Adrenal gland (tissue), 19 donors: Measurements from ENCODE around the gene TMEM185A. TPM values are rescaled to one million over a fixed set of nuclear protein-coding genes. Genes with fewer than 3 reads are reported as not detected.
"Not testable (repeated sequence)": the region's sequence is repeated elsewhere in the genome, so short reads cannot be mapped to it uniquely, and the experiment has no call there.

ENCODE experiments used
- DNase-seq, 7 donors: peaks; one replicate each; pipeline ENCODE4 v3.0.0-alpha.2; 2019 to 2020
- H3K27ac ChIP-seq, 5 donors: fragments of 200-600 bp; sonication (generic) in 4 of 5; 1 replicate in 3 of 5; 2 replicates in 2 of 5; pipeline versions ENCODE4 v1.5.1 to v1.8.0; 2016 to 2020; ENCODE audit warnings: mild to moderate bottlenecking in 1 of 5
- H3K27me3 ChIP-seq: fragments of 200-600 bp; 2 replicates; pipeline ENCODE4 v1.8.0; 2021
- H3K36me3 ChIP-seq, 2 donors: fragments of 200-600 bp; replicated peaks in 1 of 2; 1 replicate in 1 of 2; 2 replicates in 1 of 2; pipeline versions ENCODE4 v1.5.1 to v1.8.0; 2018 to 2022
- H3K4me1 ChIP-seq, 2 donors: fragments of 200-600 bp; replicated peaks in 1 of 2; 1 replicate in 1 of 2; 2 replicates in 1 of 2; pipeline versions ENCODE4 v1.5.1 to v1.8.0; 2018 to 2021
- H3K4me3 ChIP-seq, 4 donors: fragments of 200-600 bp; sonication (generic) in 3 of 4; one replicate each; pipeline ENCODE4 v1.5.1; 2016 to 2018
- H3K9me3 ChIP-seq, 3 donors: fragments of 200-600 bp; sonication (generic) in 1 of 3; replicated peaks in 1 of 3; 1 replicate in 2 of 3; 2 replicates in 1 of 3; pipeline versions ENCODE4 v1.5.1 to v1.8.0; 2016 to 2021
- CTCF ChIP-seq, 6 experiments: fragments of 450-650 bp in 4 of 6; fragments of 200-600 bp in 2 of 6; sonication (generic) in 1 of 6; IDR thresholded peaks; 1 replicate in 5 of 6; 2 replicates in 1 of 6; pipeline versions ENCODE4 v1.5.1 to v1.8.0; 2016 to 2021; ENCODE audit warnings: antibody characterized with exemption in 6 of 6, mild to moderate bottlenecking in 2 of 6, moderate library complexity in 1 of 6
- POLR2A ChIP-seq, 2 donors: fragments of 450-650 bp; IDR thresholded peaks; one replicate each; pipeline ENCODE4 v1.6.1; 2017; ENCODE audit warnings: antibody characterized with exemption in 2 of 2, mild to moderate bottlenecking in 2 of 2, moderate library complexity in 1 of 2
- WGBS, 4 donors: extraction: QIAGEN DNeasy Blood & Tissue Kit in 2 of 4; methylation state at CpG; one replicate each; pipeline versions ENCODE4 v1.1.5 to v1.1.7; 2013 to 2017; 5-methylcytosine and 5-hydroxymethylcytosine counted together
- intact Hi-C, 2 donors: fragments of 100-400 bp; cut with DNase I; formaldehyde crosslinking; loops; one replicate each; pipeline versions ENCODE4 v1.14.1 to v1.15.0; 2022 to 2023
- long read RNA-seq, 10 donors: library from polyadenylated mRNA in 3 of 10; unstranded in 2 of 10; stranded (forward) in 1 of 10; transcript quantifications; one replicate each; pipeline ENCODE4 v2.0.0 and lab custom pipeline, GENCODE V29; 2021 to 2026
- polyA plus RNA-seq, 3 donors: library from polyadenylated mRNA; stranded (reverse); fragments of 200-250 nt in 2 of 3; fragments of 350-450 nt in 1 of 3; fragmentation: Illumina TruSeq in 1 of 3; extraction: RNeasy Lipid Tissue Mini Kit (QIAGEN cat#74804) in 1 of 3; gene quantifications; one replicate each; pipeline ENCODE4 v1.2.3, GENCODE V29; 2013 to 2014
- total RNA-seq, 9 donors: library from RNA; depleted of rRNA in 4 of 9; stranded (reverse); fragments of >200 nt in 4 of 9; fragments of 120-200 nt in 1 of 9; fragmentation: NEBNext Ultra II Directional in 1 of 9; extraction: Animal tissue kit (Norgen Biotek cat#: 25700) in 1 of 9; gene quantifications; one replicate each; pipeline versions ENCODE4 v1.1.0 to v1.2.4, GENCODE V29; 2013 to 2023
- donor health status: healthy with polysubstance abuse.
- donor health status: Bipolar disorder and iron deficiency.
- donor health status: DM: yes; HTN: yes; CAD: no.
- donor health status: DM: no; HTN: no; CAD: no.
- donor health status: DM: no; HTN: no; CAD: no.
- donor health status: DM: yes; HTN: yes; CAD: no.

The TMEM185A gene
- 10 to 100 TPM; 15.3 to 38.0 (median 26.0) TPM for total RNA-seq
- polyA plus RNA-seq: 10 to 100 TPM; 14.8 to 20.2 (median 16.8) TPM
- long read RNA-seq, donor 1, transcript TMEM185A-207 (7 exons, 2,840 nt): major isoform, 7 of 9 reads
- long read RNA-seq, donor 1, partial matches to known transcripts: 0 of 9 reads
- long read RNA-seq, donor 1, other reads (novel, unspliced or antisense): 0 of 9 reads
- long read RNA-seq, donor 2, transcript TMEM185A-207 (7 exons, 2,840 nt): major isoform, 5 of 8 reads
- long read RNA-seq, donor 2, partial matches to known transcripts: 0 of 8 reads
- long read RNA-seq, donor 2, other reads (novel, unspliced or antisense): 0 of 8 reads
- long read RNA-seq, donor 3, transcript TMEM185A-207 (7 exons, 2,840 nt): major isoform, 5 of 6 reads
- long read RNA-seq, donor 3, partial matches to known transcripts: 0 of 6 reads
- long read RNA-seq, donor 3, other reads (novel, unspliced or antisense): 0 of 6 reads
- long read RNA-seq, donor 4, partial matches to known transcripts: 0 of 8 reads
- long read RNA-seq, donor 4, other reads (novel, unspliced or antisense): 3 of 8 reads
- long read RNA-seq, donor 5, transcript TMEM185A-207 (7 exons, 2,840 nt): major isoform, 34 of 59 reads
- long read RNA-seq, donor 5, transcript TMEM185A-204 (4 exons, 903 nt): minor isoform, 6 of 59 reads
- long read RNA-seq, donor 5, partial matches to known transcripts: 4 of 59 reads
- long read RNA-seq, donor 5, other reads (novel, unspliced or antisense): 12 of 59 reads
- long read RNA-seq, donor 6, partial matches to known transcripts: 0 of 3 reads
- long read RNA-seq, donor 6, other reads (novel, unspliced or antisense): 1 of 3 reads
- long read RNA-seq, donor 7, partial matches to known transcripts: 0 of 2 reads
- long read RNA-seq, donor 7, other reads (novel, unspliced or antisense): 0 of 2 reads
- long read RNA-seq, donor 8, transcript TMEM185A-204 (4 exons, 903 nt): minor isoform, 5 of 18 reads
- long read RNA-seq, donor 8, transcript TMEM185A-207 (7 exons, 2,840 nt): major isoform, 10 of 18 reads
- long read RNA-seq, donor 8, partial matches to known transcripts: 0 of 18 reads
- long read RNA-seq, donor 8, other reads (novel, unspliced or antisense): 0 of 18 reads
- long read RNA-seq, donor 9, transcript TMEM185A-207 (7 exons, 2,840 nt): major isoform, 5 of 10 reads
- long read RNA-seq, donor 9, partial matches to known transcripts: 0 of 10 reads
- long read RNA-seq, donor 9, other reads (novel, unspliced or antisense): 0 of 10 reads
- long read RNA-seq, donor 10, partial matches to known transcripts: 0 of 4 reads
- long read RNA-seq, donor 10, other reads (novel, unspliced or antisense): 0 of 4 reads

- H3K4me3 ChIP-seq: peak within 1 kb of the TSS; percentile 4 to 76 (median 32)
- H3K36me3 ChIP-seq: no peaks in the 10 kb centered on the region
- 0 to 45% (median 15%) methylated on average over 6 to 92 of the region's 102 CpGs for WGBS, 4 donors
- peaks cover 7 to 21% of the 10 kb centered on the region in 2 donors for H3K4me1 ChIP-seq
- H3K27ac ChIP-seq: peak within 1 kb of the TSS; percentile 30 to 77 (median 64)
- intact Hi-C loops: no loop called here
- H3K9me3 ChIP-seq: no peaks in the 10 kb centered on the region
- no peak for TF ChIP-seq CTCF (IDR thresholded peaks at IDR 0.05)
- TF ChIP-seq POLR2A (IDR thresholded peaks at IDR 0.05): peak in 1 of 2 donors; percentile 25
- DNase-seq: peak; percentile 55 to 73 (median 63)
- H3K27me3 ChIP-seq: no peaks in the 10 kb centered on the region
These were observed at the start of gene TMEM185A for GRCh38 chrX:149631234-149632165. TSS of gene TMEM185A (minus strand) at chrX:149631792. CDS start at chrX:149631580, 212 bp downstream.

GRCh38 chrX:149681182-149681581 lies 49.6 kb upstream of the TMEM185A start:
- Histone ChIP-seq H3K27ac (no peak overlapping the region), H3K27me3 (peaks cover 12% of the 10 kb centered on the region), H3K4me1 (no peaks in the 10 kb centered on the region), H3K36me3 (no peaks in the 10 kb centered on the region), H3K4me3 (no peak overlapping the region), H3K9me3 (no peaks in the 10 kb centered on the region)
- TF ChIP-seq CTCF (IDR thresholded peaks at IDR 0.05): no peak
- TF ChIP-seq POLR2A (IDR thresholded peaks at IDR 0.05): no peak
- 69 to 100% (median 80%) methylated on average over 2 of the region's 2 CpGs for WGBS, 4 donors
- no peak for DNase-seq
- intact Hi-C loops: no loop called here

GRCh38 chrX:149679164-149679678 lies 47.6 kb upstream of the TMEM185A start:
- H3K4me3 ChIP-seq, H3K9me3 ChIP-seq, DNase-seq, H3K27ac ChIP-seq, intact Hi-C loops, H3K4me1 ChIP-seq, H3K36me3 ChIP-seq: not testable (repeated sequence)
- H3K27me3 ChIP-seq: peaks cover 12% of the 10 kb centered on the region
- WGBS, 4 donors: 84% methylated on average over 2 of the region's 4 CpGs; no CpG with 5 or more reads in 3 of the 4 donors

GRCh38 chrX:149675554-149675953 lies 44.0 kb upstream of the TMEM185A start:
- H3K27ac ChIP-seq, H3K4me3 ChIP-seq, H3K4me1 ChIP-seq, intact Hi-C loops, H3K36me3 ChIP-seq, H3K9me3 ChIP-seq, H3K27me3 ChIP-seq, DNase-seq: not testable (repeated sequence)
- 65 to 79% methylated on average over 4 of the region's 8 CpGs; no CpG with 5 or more reads in 2 of the 4 donors for WGBS, 4 donors

- H3K4me1 ChIP-seq, H3K27me3 ChIP-seq, H3K9me3 ChIP-seq, H3K4me3 ChIP-seq, H3K27ac ChIP-seq, intact Hi-C loops, H3K36me3 ChIP-seq, DNase-seq: not testable (repeated sequence)
- WGBS, 4 donors: no CpG with 5 or more reads among the region's 3 CpGs
These were observed 43.5 kb upstream of the TMEM185A start for GRCh38 chrX:149675088-149675487.

- H3K4me1 ChIP-seq, H3K4me3 ChIP-seq, intact Hi-C loops, H3K36me3 ChIP-seq, H3K9me3 ChIP-seq, H3K27ac ChIP-seq, DNase-seq, H3K27me3 ChIP-seq: not testable (repeated sequence)
- WGBS, 4 donors: 60 to 79% methylated on average over 1 of the region's 6 CpGs; no CpG with 5 or more reads in 2 of the 4 donors
These were observed 29.0 kb upstream of the TMEM185A start for GRCh38 chrX:149660613-149661012.

- DNase-seq, H3K4me3 ChIP-seq, H3K9me3 ChIP-seq, H3K4me1 ChIP-seq, H3K27ac ChIP-seq, intact Hi-C loops, H3K36me3 ChIP-seq, H3K27me3 ChIP-seq: not testable (repeated sequence)
- WGBS, 4 donors: 17 to 29% methylated on average over 1 of the region's 5 CpGs; no CpG with 5 or more reads in 2 of the 4 donors
These were observed 24.8 kb upstream of the TMEM185A start for GRCh38 chrX:149656260-149656884.
